ENCODE measurements around the gene DEAF1.

The DEAF1 gene

GRCh38 chr11:626475-627307 lies 68.3 kb downstream of the DEAF1 start, which contains the start of gene SCT:
SCT (minus strand) TSS chr11:627181; CDS start chr11:627143, 38 bp downstream.
- TF ChIP-seq ZNF274 (IDR thresholded peaks at IDR 0.05; ENCODE audit: low read depth, low read length), result no peak
- no peak within 1 kb of the TSS for H3K4me3 ChIP-seq (ENCODE audit: low read length)

GRCh38 chr11:625636-626268 lies 69.3 kb downstream of the DEAF1 start:
- TF ChIP-seq ZNF274 (IDR thresholded peaks at IDR 0.05; ENCODE audit: low read depth, low read length), result no peak
- H3K4me3 ChIP-seq (ENCODE audit: low read length), result no peak overlapping the region

- no peak for TF ChIP-seq ZNF274 (IDR thresholded peaks at IDR 0.05; ENCODE audit: low read depth, low read length)
- H3K4me3 ChIP-seq (ENCODE audit: low read length), result no peak within 1 kb of the TSS
These were observed 70.1 kb downstream of the DEAF1 start, which contains the start of gene CDHR5 for GRCh38 chr11:624705-625635. CDHR5 (minus strand) TSS chr11:624955; CDS start chr11:624902, 53 bp downstream.

GRCh38 chr11:623999-624704 lies 70.9 kb downstream of the DEAF1 start:
- no peak overlapping the region for H3K4me3 ChIP-seq (ENCODE audit: low read length)
- no peak for TF ChIP-seq ZNF274 (IDR thresholded peaks at IDR 0.05; ENCODE audit: low read depth, low read length)

GRCh38 chr11:623349-623869 lies 71.6 kb downstream of the DEAF1 start:
- H3K4me3 ChIP-seq (ENCODE audit: low read length), result no peak overlapping the region
- TF ChIP-seq ZNF274 (IDR thresholded peaks at IDR 0.05; ENCODE audit: low read depth, low read length), result no peak

GRCh38 chr11:621838-622237 lies 73.2 kb downstream of the DEAF1 start:
- TF ChIP-seq ZNF274 (IDR thresholded peaks at IDR 0.05; ENCODE audit: low read depth, low read length), result no peak
- no peak overlapping the region for H3K4me3 ChIP-seq (ENCODE audit: low read length)

GRCh38 chr11:620935-621814 lies 73.8 kb downstream of the DEAF1 start:
- H3K4me3 ChIP-seq (ENCODE audit: low read length), result no peak overlapping the region
- no peak for TF ChIP-seq ZNF274 (IDR thresholded peaks at IDR 0.05; ENCODE audit: low read depth, low read length)

- H3K4me3 ChIP-seq (ENCODE audit: low read length), result no peak overlapping the region
- TF ChIP-seq ZNF274 (IDR thresholded peaks at IDR 0.05; ENCODE audit: low read depth, low read length), result no peak
These were observed 74.8 kb downstream of the DEAF1 start for GRCh38 chr11:620201-620600.

- no peak overlapping the region for H3K4me3 ChIP-seq (ENCODE audit: low read length)
- no peak for TF ChIP-seq ZNF274 (IDR thresholded peaks at IDR 0.05; ENCODE audit: low read depth, low read length)
These were observed 75.4 kb downstream of the DEAF1 start for GRCh38 chr11:619628-620050.

- TF ChIP-seq ZNF274 (IDR thresholded peaks at IDR 0.05; ENCODE audit: low read depth, low read length), result no peak
- H3K4me3 ChIP-seq (ENCODE audit: low read length), result no peak overlapping the region
These were observed 76.0 kb downstream of the DEAF1 start for GRCh38 chr11:618856-619627.

GRCh38 chr11:617912-618682 lies 76.9 kb downstream of the DEAF1 start:
- TF ChIP-seq ZNF274 (IDR thresholded peaks at IDR 0.05; ENCODE audit: low read depth, low read length), result no peak

More at GRCh38 chr11:617912-618682, 76.9 kb downstream of the DEAF1 start:
- no peak overlapping the region for H3K4me3 ChIP-seq (ENCODE audit: low read length)

Measured in GM08714 (cell line).